ENCODE measurements around the gene KRT86.

- TF ChIP-seq PHF8 (IDR thresholded peaks at IDR 0.05; ENCODE audit: borderline replicate concordance, low read depth): no peak
- TF ChIP-seq CHD4 (IDR thresholded peaks at IDR 0.05; ENCODE audit: borderline replicate concordance): no peak
- TF ChIP-seq GATA3 (IDR thresholded peaks at IDR 0.05; ENCODE audit: borderline replicate concordance): no peak
- TF ChIP-seq CTCF (IDR thresholded peaks at IDR 0.05): no peak
- TF ChIP-seq EP300 (IDR thresholded peaks at IDR 0.05): no peak
- no peak for TF ChIP-seq USF2 (IDR thresholded peaks at IDR 0.05)
Measured at GRCh38 chr12:52244615-52244994, 29.8 kb upstream of the KRT86 start.
